ENCODE data around the gene KLHL26.
A peak's percentile ranks its signal among the peaks of the same experiment; 100 is the strongest.

DNA sequence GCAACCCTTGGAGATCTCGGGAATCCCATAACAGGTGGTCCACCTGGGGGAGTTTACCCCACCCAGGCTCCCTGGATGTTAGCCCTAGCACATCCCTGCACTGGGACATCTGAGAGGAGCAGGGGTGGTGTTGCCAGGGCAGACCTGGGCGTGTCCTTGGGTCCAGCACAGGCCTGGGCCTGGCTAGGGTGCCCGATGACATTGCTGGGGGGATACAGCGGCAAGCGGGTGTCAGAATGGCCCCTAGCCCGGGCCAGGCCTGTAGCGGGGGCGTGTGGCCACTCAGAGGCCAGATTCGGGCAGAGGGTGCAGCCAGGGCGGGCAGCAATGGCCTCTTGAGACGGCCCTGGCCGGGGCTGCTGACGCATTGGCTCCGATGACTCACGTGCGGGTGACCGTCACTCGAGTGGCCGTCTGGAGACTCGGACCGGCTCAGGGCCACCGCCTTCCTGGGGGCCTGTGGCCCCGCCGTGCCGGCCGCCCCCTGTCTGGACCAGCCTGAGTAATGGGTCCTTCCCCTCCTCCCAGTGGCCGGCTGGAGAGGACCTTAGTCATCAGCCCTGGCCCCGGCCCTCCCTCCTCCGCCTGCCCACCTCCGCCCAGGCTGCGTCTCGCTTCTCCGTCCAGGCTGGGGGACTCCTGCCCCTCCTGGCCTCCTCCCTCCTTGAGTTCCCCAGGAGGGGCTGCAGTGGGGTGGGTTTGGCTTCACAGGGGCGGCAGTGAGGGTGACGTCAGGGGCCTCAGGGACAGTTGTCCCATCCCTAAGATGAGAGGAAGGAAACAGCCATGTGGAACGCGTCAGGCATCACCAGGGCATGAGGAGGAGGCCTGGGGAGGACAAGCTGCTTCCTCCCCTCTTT lies 23.5 kb downstream of the KLHL26 start:
- TF ChIP-seq, protein P1, sequence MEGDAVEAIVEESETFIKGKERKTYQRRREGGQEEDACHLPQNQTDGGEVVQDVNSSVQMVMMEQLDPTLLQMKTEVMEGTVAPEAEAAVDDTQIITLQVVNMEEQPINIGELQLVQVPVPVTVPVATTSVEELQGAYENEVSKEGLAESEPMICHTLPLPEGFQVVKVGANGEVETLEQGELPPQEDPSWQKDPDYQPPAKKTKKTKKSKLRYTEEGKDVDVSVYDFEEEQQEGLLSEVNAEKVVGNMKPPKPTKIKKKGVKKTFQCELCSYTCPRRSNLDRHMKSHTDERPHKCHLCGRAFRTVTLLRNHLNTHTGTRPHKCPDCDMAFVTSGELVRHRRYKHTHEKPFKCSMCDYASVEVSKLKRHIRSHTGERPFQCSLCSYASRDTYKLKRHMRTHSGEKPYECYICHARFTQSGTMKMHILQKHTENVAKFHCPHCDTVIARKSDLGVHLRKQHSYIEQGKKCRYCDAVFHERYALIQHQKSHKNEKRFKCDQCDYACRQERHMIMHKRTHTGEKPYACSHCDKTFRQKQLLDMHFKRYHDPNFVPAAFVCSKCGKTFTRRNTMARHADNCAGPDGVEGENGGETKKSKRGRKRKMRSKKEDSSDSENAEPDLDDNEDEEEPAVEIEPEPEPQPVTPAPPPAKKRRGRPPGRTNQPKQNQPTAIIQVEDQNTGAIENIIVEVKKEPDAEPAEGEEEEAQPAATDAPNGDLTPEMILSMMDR (IDR thresholded peaks at IDR 0.05 in 2 of 3, conservative IDR thresholded peaks at IDR 0.05 in 1 of 3; ENCODE audit: insufficient read depth in 2 of 3, low read depth in 1 of 3, low read length in 3 of 3): no peak
- TF ChIP-seq, protein P2, sequence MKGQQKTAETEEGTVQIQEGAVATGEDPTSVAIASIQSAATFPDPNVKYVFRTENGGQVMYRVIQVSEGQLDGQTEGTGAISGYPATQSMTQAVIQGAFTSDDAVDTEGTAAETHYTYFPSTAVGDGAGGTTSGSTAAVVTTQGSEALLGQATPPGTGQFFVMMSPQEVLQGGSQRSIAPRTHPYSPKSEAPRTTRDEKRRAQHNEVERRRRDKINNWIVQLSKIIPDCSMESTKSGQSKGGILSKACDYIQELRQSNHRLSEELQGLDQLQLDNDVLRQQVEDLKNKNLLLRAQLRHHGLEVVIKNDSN (CRISPR knock-in tag; IDR thresholded peaks at IDR 0.05): peak; percentile 80
- TF ChIP-seq PHB2 (IDR thresholded peaks at IDR 0.05; ENCODE audit: low read depth) (no peak), CHD2 (IDR thresholded peaks at IDR 0.05; ENCODE audit: low read depth, low read length) (no peak)
